GM12878 (cell line): ENCODE measurements around the gene CREBBP. TPM values are rescaled to one million over a fixed set of nuclear protein-coding genes. Genes with fewer than 3 reads are reported as not detected.
A peak's percentile ranks its signal among the peaks of the same experiment; 100 is the strongest.

Experiments used
- ATAC-seq: fragments of 200-7000 bp; cut with Tn5 transposase; 3 replicates; pipeline ENCODE4 v1.9.1; 2020; ENCODE audit warnings: mild to moderate bottlenecking, moderate library complexity
- BruUV-seq: library from RNA; stranded (reverse); fragments of 400-500 nt; replicated peaks from 2 replicates; lab custom pipeline; 2021; lab: Mats Ljungman, UMichigan
- CTCF ChIA-PET: fragments of 300-600 bp; sonication (Branson Sonifier 250); formaldehyde crosslinking; extraction: SDS; loops from one replicate; lab custom pipeline; 2021; ENCODE audit warnings: inconsistent platforms; lab: Yijun Ruan, JAX
- POLR2A ChIA-PET: fragments of 350-600 bp; formaldehyde crosslinking; extraction: SDS; loops from one replicate; lab custom pipeline; 2021; ENCODE audit warnings: inconsistent platforms; lab: Charles Lee
- RAD21 ChIA-PET: fragments of 300-600 bp; sonication (Branson Sonifier 250); formaldehyde crosslinking; loops from one replicate; lab custom pipeline; 2023; ENCODE audit warnings: antibody characterized with exemption; ENCODE audit not compliant: unreplicated experiment; lab: Charles Lee
- SMC1A ChIA-PET: fragments of 300-600 bp; sonication (Branson Sonifier 250); formaldehyde crosslinking; loops from one replicate; lab custom pipeline; 2023; ENCODE audit not compliant: unreplicated experiment, uncharacterized antibody; lab: Charles Lee
- DNase-seq: peaks from one replicate; pipeline ENCODE4 v3.0.0-alpha.2; 2011; ENCODE audit warnings: low read depth, low spot score
- FAIRE-seq: peaks from 3 replicates; lab custom pipeline; 2011; peaks lifted over from hg19 to GRCh38; lab: Jason Lieb, UNC
- H2AFZ ChIP-seq: 2 replicates; pipeline ENCODE4 v1.6.0; 2011; ENCODE audit warnings: low read depth, low read length, control low read depth; ENCODE audit not compliant: control insufficient read depth
- H3K27ac ChIP-seq: 2 replicates; pipeline ENCODE4 v1.5.1; 2011; ENCODE audit warnings: control low read depth; ENCODE audit not compliant: control insufficient read depth, insufficient read depth
- H3K27me3 ChIP-seq, 2 experiments: replicated peaks in 1 of 2; 2 replicates each; pipeline versions ENCODE4 v1.6.0 to v1.6.1; 2011; ENCODE audit warnings: low read length in 1 of 2; ENCODE audit not compliant: control insufficient read depth in 2 of 2, insufficient read depth in 2 of 2
- H3K36me3 ChIP-seq, 2 experiments: 2 replicates each; pipeline ENCODE4 v1.5.1; 2011; ENCODE audit warnings: low read length in 1 of 2; ENCODE audit not compliant: control insufficient read depth in 2 of 2, insufficient read depth in 2 of 2
- H3K4me1 ChIP-seq: 2 replicates; pipeline ENCODE4 v1.6.1; 2011; ENCODE audit warnings: mild to moderate bottlenecking, low read length, moderate library complexity, mixed read lengths; ENCODE audit not compliant: control insufficient read depth, insufficient read depth
- H3K4me2 ChIP-seq: 2 replicates; pipeline ENCODE4 v1.6.0; 2011; ENCODE audit warnings: control low read depth; ENCODE audit not compliant: control insufficient read depth, insufficient read depth
- H3K4me3 ChIP-seq: fragments of 200-600 bp; sonication (generic); 2 replicates; pipeline ENCODE4 v1.5.1; 2016
- H3K79me2 ChIP-seq: 2 replicates; pipeline ENCODE4 v1.6.0; 2011; ENCODE audit warnings: low read length; ENCODE audit not compliant: control insufficient read depth, insufficient read depth
- H3K9ac ChIP-seq: 2 replicates; pipeline ENCODE4 v1.8.0; 2011; ENCODE audit warnings: low read length, control low read depth, mixed read lengths; ENCODE audit not compliant: control insufficient read depth, insufficient read depth
- H3K9me3 ChIP-seq: replicated peaks from 3 replicates; pipeline ENCODE4 v1.5.1; 2011; ENCODE audit warnings: mild to moderate bottlenecking, low read length; ENCODE audit not compliant: control insufficient read depth, insufficient read depth
- H4K20me1 ChIP-seq: 2 replicates; pipeline ENCODE4 v1.6.0; 2011; ENCODE audit not compliant: control insufficient read depth, insufficient read depth
- HDAC2 ChIP-seq: fragments of 200-600 bp; sonication (generic); IDR thresholded peaks from 2 replicates; pipeline ENCODE4 v1.6.1; 2017
- NFXL1 ChIP-seq: fragments of 450-650 bp; IDR thresholded peaks from 2 replicates; pipeline ENCODE4 v1.6.1; 2017; ENCODE audit warnings: antibody characterized with exemption, mild to moderate bottlenecking, borderline replicate concordance
- PBX3 ChIP-seq: IDR thresholded peaks from 2 replicates; pipeline ENCODE4 v1.6.1; 2011; ENCODE audit warnings: mild to moderate bottlenecking, low read depth, low read length, moderate library complexity; ENCODE audit not compliant: insufficient replicate concordance
- RFX5 ChIP-seq: IDR thresholded peaks from 2 replicates; pipeline ENCODE4 v1.6.1; 2011; ENCODE audit warnings: low read depth, low read length, improper control_type of control experiment
- SP1 ChIP-seq: IDR thresholded peaks from one replicate; pipeline ENCODE4 v1.6.1; 2011; ENCODE audit warnings: low read depth, low read length
- SREBF2 ChIP-seq: IDR thresholded peaks from 2 replicates; pipeline ENCODE4 v1.6.1; 2012; ENCODE audit warnings: mild to moderate bottlenecking, low read length
- WGBS: methylation state at CpG from one replicate; pipeline ENCODE4 v1.1.6; 2016; ENCODE audit warnings: low lambda C conversion rate; ENCODE audit not compliant: insufficient replicate concordance, insufficient coverage; ENCODE audit errors: missing lambda C conversion rate; 5-methylcytosine and 5-hydroxymethylcytosine counted together
- in situ Hi-C: fragments of 300-500 bp; cut with MboI; formaldehyde crosslinking; loops from 9 replicates; pipeline ENCODE4 v1.14.3; 2018; ENCODE audit warnings: mixed read lengths
- intact Hi-C: fragments of 100-400 bp; cut with micrococcal nuclease; formaldehyde crosslinking; loops from one replicate; pipeline ENCODE4 v1.14.2; 2022; ENCODE audit not compliant: unreplicated experiment
- polyA plus RNA-seq, 11 experiments: library from polyadenylated mRNA; depleted of rRNA in 4 of 11; unstranded in 6 of 11; stranded (reverse) in 5 of 11; fragments of >200 nt; fragmentation: Nextera tagmentation in 4 of 11; fragmentation: Illumina TruSeq in 1 of 11; extraction: Ambion mirVana in 4 of 11; extraction: Trizol in 1 of 11; gene quantifications; 1 replicate in 1 of 11; 2 replicates in 10 of 11; pipeline versions ENCODE4 v1.2.1 to v1.2.3, GENCODE V29; 2011 to 2016; ENCODE audit warnings: inconsistent platforms in 2 of 11, missing spikeins in 2 of 11, low read depth in 1 of 11
- total RNA-seq, 4 experiments: library from RNA; depleted of rRNA in 3 of 4; stranded (reverse); fragments of >200 nt in 3 of 4; fragmentation: Illumina TruSeq in 1 of 4; extraction: Trizol in 1 of 4; gene quantifications; 2 replicates each; pipeline versions ENCODE4 v1.2.1 to v1.2.3, GENCODE V29; 2013 to 2021

The CREBBP gene
- total and polyA plus RNA-seq, 10 of the 15 experiments (the other 5 are each of a cell fraction or from before 2014, with no cell fraction given) = 3.4 to 32.7 (median 7.9) TPM

DNA sequence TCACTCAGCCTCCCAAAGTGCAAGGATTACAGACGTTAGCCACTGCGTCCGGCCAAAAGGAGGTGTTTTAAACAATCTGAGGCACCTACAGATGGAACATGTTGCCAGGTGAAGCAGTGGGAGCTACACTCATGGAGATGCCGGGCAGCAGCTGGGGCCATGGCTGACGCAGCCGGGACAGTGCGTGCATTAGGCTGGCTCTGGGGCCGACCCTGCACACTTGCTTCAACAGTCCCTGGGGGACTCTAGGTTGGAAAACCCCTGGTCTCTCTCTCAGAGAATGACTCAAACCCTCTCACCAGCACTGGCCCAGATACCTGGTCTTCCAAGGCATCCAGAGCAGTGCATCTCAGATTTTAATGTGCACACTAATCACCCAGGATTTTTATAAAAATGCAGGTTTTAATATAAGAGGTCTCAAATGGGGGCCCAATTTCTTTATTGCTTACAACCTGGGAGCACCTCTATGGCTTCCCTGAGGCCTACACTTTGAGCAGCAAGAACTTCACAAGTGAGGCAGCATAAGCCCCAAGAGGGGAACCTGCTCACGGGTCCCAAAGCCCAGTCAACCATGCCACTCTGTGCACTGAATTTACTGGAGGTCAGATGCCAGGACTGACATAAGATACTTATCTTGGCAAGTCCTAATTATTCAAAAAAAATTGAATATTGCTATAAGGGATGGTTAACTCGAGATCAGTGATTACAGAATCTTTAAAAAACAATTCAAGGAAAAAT is 92.4 kb downstream of the CREBBP start (continued):
- TF ChIP-seq RFX5 (no peak), NFXL1 (no peak), HDAC2 (no peak), PBX3 (no peak), SP1 (peak; percentile 27)

- RAD21 ChIA-PET = interaction anchor here (0.8 kb wide), 1 partner anchor 93 kb away, joined by 3 read pairs; no protein-coding TSS in a partner anchor
- FAIRE-seq (no peak), ATAC-seq (no peak)
- no peak overlapping the region for H3K9ac ChIP-seq
- TSS peak; percentile 23 for BruUV-seq
- peaks cover 11% of the 10 kb centered on the region for H3K79me2 ChIP-seq
- no peaks in the 10 kb centered on the region for H3K27me3 ChIP-seq
- 97% methylated on average over 12 of the region's 12 CpGs for WGBS
- H3K4me3 ChIP-seq = no peak overlapping the region
- TF ChIP-seq SREBF2 = no peak
- TF ChIP-seq, all 136 proteins: peak for 0
- no peaks in the 10 kb centered on the region for H3K9me3 ChIP-seq
- ChIA-PET CTCF (interaction anchor here (0.9 kb wide), 1 partner anchor 9 kb away, joined by 3 read pairs; no protein-coding TSS in a partner anchor), SMC1A (interaction anchor here (0.5 kb wide), 1 partner anchor 59 kb away, joined by 3 read pairs; no protein-coding TSS in a partner anchor), POLR2A (no interaction called here)
- peaks cover 12% of the 10 kb centered on the region for H4K20me1 ChIP-seq
- in situ Hi-C loops (no loop called here), intact Hi-C loops (loop anchor here (5.0 kb wide), 2 partner anchors 77 to 92 kb away; no protein-coding TSS in a partner anchor)
- peaks cover 25 to 28% of the 10 kb centered on the region in 2 experiments for H3K36me3 ChIP-seq
- no peak overlapping the region for H2AFZ ChIP-seq
- H3K27ac ChIP-seq = no peak overlapping the region
- no peak for DNase-seq
- peaks cover 29% of the 10 kb centered on the region for H3K4me1 ChIP-seq
- no peak overlapping the region for H3K4me2 ChIP-seq
Observed at GRCh38 chr16:3785413-3785812, 95.1 kb downstream of the CREBBP start.
